IMR-90 (cell line): ENCODE measurements around the gene NEURL1B.

Source experiments
- CTCF ChIP-seq: conservative IDR thresholded peaks from 2 replicates; pipeline ENCODE4 v1.5.1; 2012; ENCODE audit warnings: mild to moderate bottlenecking, low read depth, low read length, improper control_type of control experiment
- NFE2L2 ChIP-seq: fragments of 150-350 bp; IDR thresholded peaks from 2 replicates; pipeline ENCODE4 v1.6.1; 2016; ENCODE audit warnings: low read depth, mild to moderate bottlenecking, low read length
- POLR2A ChIP-seq: IDR thresholded peaks from 2 replicates; pipeline ENCODE4 v1.6.1; 2012; ENCODE audit warnings: mild to moderate bottlenecking, low read depth, low read length
- SMC3 ChIP-seq: fragments of 150-350 bp; IDR thresholded peaks from 2 replicates; pipeline ENCODE4 v1.6.1; 2016; ENCODE audit warnings: low read depth, mild to moderate bottlenecking, antibody characterized with exemption, low read length, moderate library complexity

GRCh38 chr5:172630082-172630481 is 11.0 kb upstream of the NEURL1B start:
- no peak for TF ChIP-seq POLR2A
- TF ChIP-seq SMC3, result no peak
- TF ChIP-seq CTCF, result no peak
- no peak for TF ChIP-seq NFE2L2
